ENCODE results near the gene BFSP1. TPM values are rescaled to one million over a fixed set of nuclear protein-coding genes. Genes with fewer than 3 reads are reported as not detected.

BFSP1 gene
- total and polyA plus RNA-seq, 2 donors (not counting 1 experiment from before 2014, with no cell fraction given) = 1.5 to 2.3 TPM

DNA sequence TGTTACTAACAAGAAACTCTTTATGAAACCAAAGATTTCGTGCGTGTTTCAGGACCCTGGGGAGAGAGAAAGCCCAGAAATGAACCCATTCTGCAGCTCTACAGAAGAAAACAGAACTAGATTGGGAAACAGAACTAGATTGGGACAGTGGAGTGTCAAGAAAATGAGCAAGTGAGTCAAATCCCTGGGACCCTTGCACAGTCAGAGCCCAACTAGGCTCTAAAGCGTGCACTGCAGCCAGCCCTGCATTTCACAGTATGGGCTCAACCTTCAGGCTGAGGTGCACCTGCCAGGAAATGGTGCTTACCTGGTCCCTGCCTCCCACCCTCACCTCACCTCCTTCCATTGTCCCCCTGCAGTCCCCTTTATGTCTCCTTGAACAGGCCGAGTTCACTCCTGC is 39.7 kb downstream of the BFSP1 start:
- DNase-seq (ENCODE audit: low read depth in 2 of 2) = no peak
- TF ChIP-seq EZH2 (IDR thresholded peaks at IDR 0.05; ENCODE audit: low read length, missing control alignments) = no peak
- TF ChIP-seq, protein P1, sequence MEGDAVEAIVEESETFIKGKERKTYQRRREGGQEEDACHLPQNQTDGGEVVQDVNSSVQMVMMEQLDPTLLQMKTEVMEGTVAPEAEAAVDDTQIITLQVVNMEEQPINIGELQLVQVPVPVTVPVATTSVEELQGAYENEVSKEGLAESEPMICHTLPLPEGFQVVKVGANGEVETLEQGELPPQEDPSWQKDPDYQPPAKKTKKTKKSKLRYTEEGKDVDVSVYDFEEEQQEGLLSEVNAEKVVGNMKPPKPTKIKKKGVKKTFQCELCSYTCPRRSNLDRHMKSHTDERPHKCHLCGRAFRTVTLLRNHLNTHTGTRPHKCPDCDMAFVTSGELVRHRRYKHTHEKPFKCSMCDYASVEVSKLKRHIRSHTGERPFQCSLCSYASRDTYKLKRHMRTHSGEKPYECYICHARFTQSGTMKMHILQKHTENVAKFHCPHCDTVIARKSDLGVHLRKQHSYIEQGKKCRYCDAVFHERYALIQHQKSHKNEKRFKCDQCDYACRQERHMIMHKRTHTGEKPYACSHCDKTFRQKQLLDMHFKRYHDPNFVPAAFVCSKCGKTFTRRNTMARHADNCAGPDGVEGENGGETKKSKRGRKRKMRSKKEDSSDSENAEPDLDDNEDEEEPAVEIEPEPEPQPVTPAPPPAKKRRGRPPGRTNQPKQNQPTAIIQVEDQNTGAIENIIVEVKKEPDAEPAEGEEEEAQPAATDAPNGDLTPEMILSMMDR (conservative IDR thresholded peaks at IDR 0.05 in 1 of 2, IDR thresholded peaks at IDR 0.05 in 1 of 2; ENCODE audit: low read depth in 1 of 2, low read length in 2 of 2) = no peak
- H3K4me2 ChIP-seq (ENCODE audit: extremely low read depth, insufficient read depth, low read length) = no peak overlapping the region
- H3K36me3 ChIP-seq (ENCODE audit: control insufficient read depth, insufficient read depth, low read length) = no peaks in the 10 kb centered on the region
- H3K79me2 ChIP-seq (ENCODE audit: control insufficient read depth, insufficient read depth, low read length) = no peaks in the 10 kb centered on the region
- H3K4me3 ChIP-seq (replicated peaks in 1 of 4; ENCODE audit: control extremely low read depth in 1 of 4, insufficient read depth in 1 of 4, low read depth in 3 of 4, low read length in 4 of 4) = no peak overlapping the region
- H2AFZ ChIP-seq (ENCODE audit: low read length) = no peak overlapping the region
- no peaks in the 10 kb centered on the region for H3K9me3 ChIP-seq (ENCODE audit: control insufficient read depth, insufficient read depth, low read depth, low read length)
- H3K27me3 ChIP-seq (ENCODE audit: control insufficient read depth, insufficient read depth, low read length) = peaks cover 3% of the 10 kb centered on the region
- H3K4me1 ChIP-seq (ENCODE audit: control insufficient read depth, extremely low read depth, insufficient read depth, low read length) = no peaks in the 10 kb centered on the region
- no peak overlapping the region for H3K9ac ChIP-seq (ENCODE audit: insufficient read depth, low read length)
- no peaks in the 10 kb centered on the region for H4K20me1 ChIP-seq (ENCODE audit: control insufficient read depth, extremely low read depth, insufficient read depth, low read length)
- no peak overlapping the region for H3K27ac ChIP-seq (ENCODE audit: insufficient read depth, low read length)

DNA sequence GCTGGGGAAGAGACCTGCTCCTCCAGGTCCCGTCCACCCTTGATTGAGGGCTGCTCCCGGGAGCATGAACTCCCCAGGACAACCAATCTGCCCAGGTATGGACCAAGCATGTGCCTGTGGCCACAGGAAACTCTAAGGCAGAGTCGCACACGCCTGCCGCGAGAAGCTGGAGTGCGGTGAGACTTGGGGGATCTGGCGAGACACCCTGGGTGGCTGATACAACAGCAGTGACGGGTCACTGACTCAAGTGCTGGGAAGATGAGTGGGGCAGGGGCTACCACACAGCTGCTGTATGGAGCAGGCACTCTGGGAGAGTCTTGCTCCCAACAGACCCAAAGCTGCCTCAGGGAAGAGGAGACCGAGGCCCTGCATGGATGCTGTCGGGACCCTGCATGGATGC is 40.1 kb downstream of the BFSP1 start:
- Histone ChIP-seq H3K9me3 (ENCODE audit: control insufficient read depth, insufficient read depth, low read depth, low read length) (no peaks in the 10 kb centered on the region), H3K4me2 (ENCODE audit: extremely low read depth, insufficient read depth, low read length) (no peak overlapping the region), H3K79me2 (ENCODE audit: control insufficient read depth, insufficient read depth, low read length) (no peaks in the 10 kb centered on the region), H3K4me3 (replicated peaks in 1 of 4; ENCODE audit: control extremely low read depth in 1 of 4, insufficient read depth in 1 of 4, low read depth in 3 of 4, low read length in 4 of 4) (no peak overlapping the region), H2AFZ (ENCODE audit: low read length) (no peak overlapping the region), H4K20me1 (ENCODE audit: control insufficient read depth, extremely low read depth, insufficient read depth, low read length) (no peaks in the 10 kb centered on the region), H3K27me3 (ENCODE audit: control insufficient read depth, insufficient read depth, low read length) (peaks cover 3% of the 10 kb centered on the region), H3K9ac (ENCODE audit: insufficient read depth, low read length) (no peak overlapping the region), H3K36me3 (ENCODE audit: control insufficient read depth, insufficient read depth, low read length) (no peaks in the 10 kb centered on the region), H3K4me1 (ENCODE audit: control insufficient read depth, extremely low read depth, insufficient read depth, low read length) (no peaks in the 10 kb centered on the region), H3K27ac (ENCODE audit: insufficient read depth, low read length) (no peak overlapping the region)
- no peak for DNase-seq (ENCODE audit: low read depth in 2 of 2)
- TF ChIP-seq, protein P1 (conservative IDR thresholded peaks at IDR 0.05 in 1 of 2, IDR thresholded peaks at IDR 0.05 in 1 of 2; ENCODE audit: low read depth in 1 of 2, low read length in 2 of 2) = no peak
- no peak for TF ChIP-seq EZH2 (IDR thresholded peaks at IDR 0.05; ENCODE audit: low read length, missing control alignments)

DNA sequence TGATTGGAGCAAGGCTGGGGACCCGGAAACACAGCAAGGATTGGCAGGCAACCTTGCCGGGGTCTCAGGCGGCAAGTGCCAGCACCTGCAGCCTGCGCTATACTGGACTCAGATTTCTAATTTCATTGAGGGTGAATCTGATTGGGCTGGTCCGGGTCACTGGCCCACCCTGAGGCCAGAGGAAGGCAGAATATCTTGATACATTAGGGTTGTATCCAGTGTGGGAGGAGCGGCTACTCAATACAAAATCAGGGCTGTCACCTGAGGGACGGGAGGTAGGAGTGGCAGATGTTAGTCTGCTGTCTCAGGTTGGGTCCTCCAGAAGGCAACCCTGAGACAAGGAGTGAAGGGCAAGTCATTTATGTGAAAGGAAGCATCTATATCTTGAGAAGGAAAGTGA is 40.7 kb downstream of the BFSP1 start:
- H3K4me1 ChIP-seq (ENCODE audit: control insufficient read depth, extremely low read depth, insufficient read depth, low read length) = no peaks in the 10 kb centered on the region
- H3K27me3 ChIP-seq (ENCODE audit: control insufficient read depth, insufficient read depth, low read length) = peaks cover 3% of the 10 kb centered on the region
- H3K4me3 ChIP-seq (replicated peaks in 1 of 4; ENCODE audit: control extremely low read depth in 1 of 4, insufficient read depth in 1 of 4, low read depth in 3 of 4, low read length in 4 of 4) = no peak overlapping the region
- no peak overlapping the region for H3K4me2 ChIP-seq (ENCODE audit: extremely low read depth, insufficient read depth, low read length)
- no peak overlapping the region for H3K27ac ChIP-seq (ENCODE audit: insufficient read depth, low read length)
- DNase-seq (ENCODE audit: low read depth in 2 of 2) = no peak
- no peaks in the 10 kb centered on the region for H3K79me2 ChIP-seq (ENCODE audit: control insufficient read depth, insufficient read depth, low read length)
- no peak overlapping the region for H2AFZ ChIP-seq (ENCODE audit: low read length)
- TF ChIP-seq, protein P1 (conservative IDR thresholded peaks at IDR 0.05 in 1 of 2, IDR thresholded peaks at IDR 0.05 in 1 of 2; ENCODE audit: low read depth in 1 of 2, low read length in 2 of 2) = no peak
- no peak for TF ChIP-seq EZH2 (IDR thresholded peaks at IDR 0.05; ENCODE audit: low read length, missing control alignments)
- H4K20me1 ChIP-seq (ENCODE audit: control insufficient read depth, extremely low read depth, insufficient read depth, low read length) = no peaks in the 10 kb centered on the region
- no peak overlapping the region for H3K9ac ChIP-seq (ENCODE audit: insufficient read depth, low read length)
- no peaks in the 10 kb centered on the region for H3K9me3 ChIP-seq (ENCODE audit: control insufficient read depth, insufficient read depth, low read depth, low read length)
- no peaks in the 10 kb centered on the region for H3K36me3 ChIP-seq (ENCODE audit: control insufficient read depth, insufficient read depth, low read length)

Measured in fibroblast of lung (primary cell).